Activated T-cell treated with anti-CD3 and anti-CD28 coated beads for 4 hours (primary cell): ENCODE data around the gene SSH3.
A peak's percentile ranks its signal among the peaks of the same experiment; 100 is the strongest.
"Not testable (repeated sequence)": the region's sequence is repeated elsewhere in the genome, so short reads cannot be mapped to it uniquely, and the experiment has no call there.

Experiments used
- DNase-seq: peaks from one replicate; pipeline ENCODE4 v3.0.0-alpha.2; 2020

SSH3 gene

DNA sequence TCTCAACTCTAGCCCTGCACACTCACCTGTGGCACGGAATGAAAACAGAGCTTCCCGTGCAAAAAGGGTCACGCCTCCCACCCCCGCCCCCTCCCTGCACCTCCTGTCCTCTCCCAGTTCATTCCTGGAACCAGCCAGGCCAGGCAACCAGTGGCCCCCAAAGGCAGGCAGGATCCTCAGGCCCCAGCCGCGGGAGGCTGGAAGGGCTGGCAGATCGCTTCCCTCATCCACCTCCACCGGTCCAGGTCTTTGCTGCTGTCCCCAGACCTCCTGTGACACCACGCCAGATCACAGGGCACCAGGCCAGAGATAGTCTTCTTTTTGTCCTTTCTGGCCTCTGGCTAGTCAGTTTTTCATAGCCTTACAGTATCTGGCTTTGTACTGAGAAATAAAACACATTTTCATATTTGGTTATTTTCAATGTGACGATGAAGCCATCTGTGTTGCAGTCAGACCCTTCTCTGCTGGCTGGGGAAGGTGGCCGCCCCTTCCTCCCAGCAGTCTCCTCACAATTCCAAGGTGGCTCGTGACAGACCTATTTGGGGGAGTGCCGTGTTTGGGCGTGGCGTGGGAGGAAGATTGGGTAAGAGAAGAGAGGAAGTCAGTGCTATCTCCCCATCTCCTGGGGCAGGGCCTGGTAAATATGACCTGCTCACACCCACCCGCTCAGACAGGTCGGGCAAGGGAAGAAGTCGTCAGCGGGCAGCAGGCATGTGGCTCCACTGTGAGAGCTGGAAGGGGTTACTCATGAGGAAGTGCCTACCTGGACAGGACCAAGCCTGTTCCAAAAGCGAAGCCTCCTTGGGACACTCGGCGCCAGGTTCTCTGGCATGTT lies 9.1 kb downstream of the SSH3 start:
- peak; percentile 44 for DNase-seq

- no peak for DNase-seq
Observed at GRCh38 chr11:67313125-67313890, 10.0 kb downstream of the SSH3 start.

DNA sequence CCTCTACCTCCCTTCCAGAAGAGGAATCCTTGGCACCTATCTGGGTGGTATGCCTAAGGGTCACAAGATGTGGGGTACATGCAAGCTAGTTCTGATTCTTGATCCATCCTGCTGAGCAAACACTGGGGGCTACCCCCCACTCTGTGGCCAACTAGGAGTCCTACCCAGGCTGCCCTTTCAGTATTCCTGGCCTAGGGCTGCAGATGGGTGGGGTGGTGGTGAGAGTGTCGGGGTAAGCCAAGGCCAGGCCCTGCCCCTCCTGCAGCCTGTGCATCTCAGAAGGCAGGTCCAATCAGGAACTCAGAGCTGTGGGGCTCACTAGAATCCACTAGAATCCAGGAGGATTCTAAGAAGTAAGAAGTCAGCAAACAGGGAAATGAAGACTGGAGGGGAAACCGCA lies 10.9 kb downstream of the SSH3 start:
- no peak for DNase-seq

DNA sequence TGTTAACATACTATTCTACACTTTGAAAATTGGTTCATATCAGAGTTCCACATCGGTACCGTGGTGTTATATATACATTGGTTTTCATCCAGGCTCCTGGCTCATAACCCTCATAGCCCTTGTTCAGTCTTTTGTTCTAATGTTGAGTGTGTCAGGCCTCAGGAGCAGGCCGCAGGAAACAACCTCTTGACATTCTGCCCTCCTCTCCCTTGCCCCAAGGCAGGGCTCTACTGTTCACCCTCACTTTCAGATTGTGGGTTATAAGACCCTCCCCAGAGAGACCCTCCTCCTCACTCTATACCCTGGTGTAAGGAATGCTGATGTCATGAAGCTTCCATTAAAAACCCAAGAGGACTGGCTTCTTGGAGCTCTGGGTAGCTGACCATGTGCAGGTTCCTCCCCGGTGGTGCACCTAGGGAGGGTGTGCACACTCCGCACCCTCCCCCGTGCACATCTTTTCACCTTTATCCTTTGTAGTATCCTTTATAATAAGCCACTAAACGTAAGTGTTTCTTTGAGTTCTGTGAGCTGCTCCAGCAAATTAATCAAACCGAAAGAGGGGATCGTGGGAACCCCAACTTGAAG lies 12.1 kb downstream of the SSH3 start:
- DNase-seq = no peak

DNA sequence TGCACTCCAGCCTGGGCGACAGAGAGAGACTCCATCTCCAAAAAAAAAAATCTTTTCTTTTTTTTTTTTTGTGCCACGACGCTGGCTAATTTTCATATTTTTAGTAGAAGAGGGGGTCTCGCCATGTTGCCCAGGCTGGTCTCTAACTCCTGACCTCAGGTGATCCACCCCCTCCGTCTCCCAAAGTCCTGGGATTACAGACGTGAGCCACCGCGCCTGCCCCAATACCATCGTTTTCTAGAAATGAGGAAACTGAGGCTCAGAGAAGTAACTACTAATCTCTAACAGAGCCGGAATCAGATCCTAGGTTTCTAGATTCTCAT lies 13.5 kb downstream of the SSH3 start:
- no peak for DNase-seq

DNA sequence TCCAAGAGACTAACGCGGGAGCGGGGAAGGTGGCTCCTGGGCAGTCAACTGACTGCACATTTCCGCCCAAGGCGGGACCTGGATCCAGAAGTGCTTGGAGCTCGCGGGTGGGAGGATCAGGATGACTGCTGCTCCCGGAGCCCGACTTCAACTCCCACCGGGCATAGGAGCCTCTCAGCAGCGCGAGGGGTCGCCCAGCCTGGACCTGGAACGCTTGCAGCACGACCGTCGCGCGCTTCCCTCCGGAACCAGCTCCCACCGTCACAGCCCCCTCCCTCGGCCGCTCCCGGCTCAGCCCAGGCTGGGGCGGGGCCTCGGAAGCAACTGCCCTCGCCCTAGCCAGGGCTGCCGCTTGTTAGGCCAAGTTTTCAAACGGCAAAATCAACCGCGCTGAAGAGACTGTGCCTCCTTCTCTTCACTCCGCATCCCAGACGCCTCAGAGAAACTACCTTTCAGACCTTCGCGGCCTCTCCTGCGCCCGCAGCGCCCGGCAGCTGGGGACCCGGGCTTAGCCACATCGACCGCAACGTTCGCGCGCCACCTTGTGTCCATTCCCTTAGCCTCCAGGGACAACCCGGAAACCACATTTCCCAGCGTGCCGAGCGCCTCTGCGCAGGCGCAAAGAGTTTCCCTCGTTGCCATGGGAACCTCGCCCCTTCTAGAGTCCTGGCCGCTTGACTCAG lies 14.0 kb downstream of the SSH3 start:
- peak; percentile 99 for DNase-seq

- no peak for DNase-seq
Observed at GRCh38 chr11:67317888-67318555, 14.7 kb downstream of the SSH3 start.

- DNase-seq = not testable (repeated sequence)
Observed at GRCh38 chr11:67318876-67319275, 15.5 kb downstream of the SSH3 start.

- no peak for DNase-seq
Observed at GRCh38 chr11:67320011-67320410, 16.7 kb downstream of the SSH3 start.

DNA sequence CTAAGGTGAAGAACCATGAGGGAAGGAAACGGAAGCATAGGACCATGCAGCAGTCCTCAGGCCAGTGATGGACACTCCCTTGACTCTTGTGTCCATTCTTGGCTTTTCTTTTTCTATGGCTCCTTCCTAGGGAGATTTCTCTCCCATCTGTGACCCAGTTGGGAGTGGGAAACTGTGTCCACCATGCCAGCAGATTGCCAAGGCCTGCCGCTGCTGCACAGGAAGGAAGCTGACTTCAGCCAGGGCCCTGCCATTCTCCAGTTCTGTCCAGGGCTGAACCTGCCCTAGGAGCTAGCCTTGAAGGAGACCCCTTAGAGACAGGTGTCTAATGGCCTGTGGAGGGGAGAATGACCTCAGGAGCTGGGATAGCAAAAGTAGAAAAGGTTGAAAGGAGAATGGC lies 17.4 kb downstream of the SSH3 start:
- no peak for DNase-seq

- no peak for DNase-seq
Observed at GRCh38 chr11:67321313-67321871, 18.1 kb downstream of the SSH3 start.

GRCh38 chr11:67322049-67322448 lies 18.7 kb downstream of the SSH3 start:
- no peak for DNase-seq

GRCh38 chr11:67323526-67323925 lies 20.2 kb downstream of the SSH3 start:
- DNase-seq = no peak

DNA sequence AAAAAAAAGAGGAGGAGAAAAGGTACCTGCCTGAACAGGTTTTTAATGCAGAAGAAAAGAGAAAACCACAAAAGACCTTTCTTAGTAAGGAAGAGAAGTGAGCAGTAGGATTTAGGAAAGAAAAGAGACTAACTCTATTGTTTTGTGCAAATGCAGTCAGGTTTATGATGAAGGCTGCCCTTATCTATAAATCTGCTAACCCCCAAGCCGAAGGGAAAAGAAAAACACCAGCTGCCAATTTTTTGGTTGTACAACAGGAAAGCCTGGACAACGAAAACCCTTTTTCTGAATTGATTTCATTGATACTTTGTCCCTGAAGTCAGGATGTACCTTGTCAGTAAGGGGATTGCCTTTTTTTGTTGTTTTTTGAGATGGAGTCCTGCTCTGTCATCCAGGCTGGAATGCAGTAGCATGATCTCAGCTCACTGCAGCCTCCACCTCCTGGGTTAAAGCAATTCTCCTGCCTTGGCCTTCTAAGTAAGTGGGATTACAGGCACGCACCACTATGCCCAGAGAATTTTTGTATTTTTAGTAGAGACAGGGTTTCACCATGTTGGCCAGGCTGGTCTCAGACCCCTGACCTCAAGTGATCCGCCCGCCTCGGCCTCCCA lies 28.9 kb downstream of the SSH3 start:
- no peak for DNase-seq

DNA sequence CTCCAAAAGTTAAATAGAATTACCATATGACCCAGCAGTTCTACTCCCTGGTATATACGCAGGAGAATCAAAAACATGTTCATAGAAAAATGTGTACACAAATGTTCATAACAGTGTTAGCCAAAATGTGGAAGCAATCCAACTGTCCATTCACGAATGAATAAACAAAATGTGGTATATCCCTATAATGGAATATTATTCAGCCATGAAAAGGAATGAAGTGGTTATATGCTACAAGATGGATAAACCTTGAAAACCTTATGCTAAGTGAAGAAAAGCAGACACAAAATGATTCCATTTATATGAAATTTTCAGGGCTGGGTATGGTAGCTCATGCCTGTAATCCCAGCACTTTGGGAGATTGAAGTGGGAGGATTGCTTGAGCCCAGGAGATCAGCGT lies 33.9 kb downstream of the SSH3 start:
- no peak for DNase-seq

GRCh38 chr11:67344264-67344663 lies 40.9 kb downstream of the SSH3 start:
- no peak for DNase-seq

- DNase-seq = no peak
Observed at GRCh38 chr11:67345247-67345919, 42.1 kb downstream of the SSH3 start.

GRCh38 chr11:67345920-67346819 lies 42.8 kb downstream of the SSH3 start:
- no peak for DNase-seq

GRCh38 chr11:67347964-67348749 lies 44.8 kb downstream of the SSH3 start:
- no peak for DNase-seq

GRCh38 chr11:67349036-67349435 lies 45.7 kb downstream of the SSH3 start:
- no peak for DNase-seq
